Activated T-helper 17 cell treated with anti-CD3 and anti-CD28 coated beads, Interleukin-2, amount 50 U/mL, for 72 hours (primary cell): Measurements from ENCODE around the gene PHACTR1. TPM values are rescaled to one million over a fixed set of nuclear protein-coding genes. Genes with fewer than 3 reads are reported as not detected.
"Not testable (repeated sequence)": the region's sequence is repeated elsewhere in the genome, so short reads cannot be mapped to it uniquely, and the experiment has no call there.

Experiments used
- ATAC-seq: fragments of 150-1000 bp; cut with Tn5 transposase; replicated peaks from 2 replicates; pipeline ENCODE4 v1.10.0; 2021; ENCODE audit warnings: mild to moderate bottlenecking, moderate library complexity
- H3K27ac Mint-ChIP-seq: one replicate; pipeline ENCODE4 v1.8.0; 2022; ENCODE audit warnings: mixed read lengths
- H3K27me3 Mint-ChIP-seq: one replicate; pipeline ENCODE4 v1.8.0; 2022; ENCODE audit warnings: mixed read lengths
- H3K36me3 Mint-ChIP-seq: one replicate; pipeline ENCODE4 v1.8.0; 2022; ENCODE audit warnings: low read depth, mild to moderate bottlenecking, mixed read lengths
- H3K4me1 Mint-ChIP-seq: one replicate; pipeline ENCODE4 v1.8.0; 2022; ENCODE audit warnings: mixed read lengths
- H3K4me3 Mint-ChIP-seq: one replicate; pipeline ENCODE4 v1.8.0; 2022; ENCODE audit warnings: mild to moderate bottlenecking, mixed read lengths
- H3K9me3 Mint-ChIP-seq: one replicate; pipeline ENCODE4 v1.8.0; 2022; ENCODE audit warnings: mixed read lengths
- total RNA-seq, 2 donors: library from RNA; stranded (reverse); gene quantifications; one replicate each; pipeline ENCODE4 v1.2.3, GENCODE V29; 2022

Gene PHACTR1
- total RNA-seq, 2 donors from 2014 or later = 0.05 to 1.5 TPM

DNA sequence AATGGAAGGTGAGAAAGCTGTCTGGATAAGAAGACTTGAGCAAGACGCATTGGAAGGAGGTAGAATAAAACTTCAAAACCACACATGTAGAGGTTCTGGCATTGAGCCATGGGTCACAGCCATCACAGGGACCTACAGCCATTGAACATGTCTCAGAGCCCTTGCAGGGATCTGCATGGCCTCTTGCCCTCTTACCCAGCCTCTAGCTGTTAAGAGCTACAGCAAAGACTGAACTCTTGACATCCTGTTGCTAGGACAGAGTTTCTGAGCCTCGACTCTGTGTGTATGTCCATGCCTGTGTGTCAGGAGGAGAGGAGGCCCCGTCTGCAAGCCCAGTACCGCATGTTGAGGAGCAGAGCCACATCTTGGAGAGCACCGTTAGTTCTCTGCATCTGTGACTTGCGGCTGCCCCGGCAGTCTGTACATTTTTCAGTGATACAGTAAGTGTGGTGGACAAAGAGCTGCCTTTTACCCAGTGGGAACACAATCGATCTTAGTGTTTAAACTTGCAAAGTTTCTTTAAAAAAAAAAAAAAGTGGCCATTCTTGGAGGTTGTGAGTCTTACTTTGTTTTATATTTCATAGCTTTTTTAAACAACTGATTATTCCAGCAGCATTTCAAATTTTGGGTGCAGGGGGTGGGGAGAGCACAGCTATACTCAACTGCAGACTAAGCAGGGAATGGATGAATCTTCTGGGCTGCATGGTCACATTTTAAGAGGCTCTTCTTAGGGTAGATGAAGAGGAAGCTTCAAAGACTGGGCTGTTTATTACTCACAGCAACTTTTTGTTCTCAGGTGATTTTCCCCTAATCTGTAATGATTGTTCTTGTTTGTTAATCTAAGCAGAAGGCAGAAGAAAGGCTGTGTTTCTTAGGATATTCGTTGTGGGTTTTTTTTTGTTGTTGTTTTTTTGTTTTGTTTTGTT is 523.2 kb downstream of the PHACTR1 start:
- Mint-ChIP-seq H3K27me3 (peaks cover 18% of the 10 kb centered on the region), H3K4me1 (peaks cover 5% of the 10 kb centered on the region), H3K27ac (no peak overlapping the region), H3K36me3 (no peaks in the 10 kb centered on the region), H3K9me3 (peaks cover 5% of the 10 kb centered on the region), H3K4me3 (no peak overlapping the region)
- no peak for ATAC-seq

DNA sequence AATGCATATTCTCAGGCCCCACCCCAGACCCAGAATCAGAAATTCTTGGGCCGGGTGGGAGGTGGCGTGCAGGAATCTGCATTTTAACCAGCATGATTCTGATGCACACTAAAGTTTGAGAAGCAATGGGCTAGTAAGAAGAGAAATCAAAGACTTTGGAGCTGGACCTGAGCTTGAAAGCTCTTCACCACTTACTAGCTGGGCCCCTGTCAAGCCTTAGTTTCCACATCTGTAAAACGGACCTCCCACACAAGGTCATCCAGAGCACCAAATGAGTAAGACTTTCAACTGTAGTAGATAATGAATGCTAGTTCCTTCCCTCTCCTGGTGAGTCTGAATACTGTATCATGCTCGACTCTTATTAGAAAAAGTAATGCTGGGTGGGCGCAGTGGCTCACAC is 524.8 kb downstream of the PHACTR1 start:
- Mint-ChIP-seq H3K4me1 (peaks cover 5% of the 10 kb centered on the region), H3K27me3 (peaks cover 23% of the 10 kb centered on the region), H3K27ac (no peak overlapping the region), H3K36me3 (no peaks in the 10 kb centered on the region), H3K4me3 (no peak overlapping the region), H3K9me3 (peaks cover 5% of the 10 kb centered on the region)
- ATAC-seq = no peak

DNA sequence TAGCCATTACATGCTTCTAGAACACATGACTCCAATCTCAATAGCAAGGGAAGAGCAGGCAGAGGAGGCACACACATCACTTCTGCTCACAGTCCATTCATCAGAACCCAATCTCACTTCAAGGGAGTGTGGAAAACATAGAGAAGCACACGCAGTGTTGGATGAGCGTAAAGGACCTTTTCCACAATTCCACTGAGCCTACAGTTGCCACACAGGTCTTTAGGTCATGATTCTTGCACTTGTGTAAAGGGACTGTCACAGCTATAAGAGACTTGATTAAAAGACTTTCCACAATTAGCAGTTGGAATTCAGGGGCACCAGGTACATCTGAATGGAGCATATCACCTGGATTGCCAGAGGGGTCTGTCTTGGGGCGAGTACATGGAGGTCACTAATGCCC is 525.6 kb downstream of the PHACTR1 start:
- Mint-ChIP-seq H3K4me1 (peaks cover 5% of the 10 kb centered on the region), H3K9me3 (peaks cover 5% of the 10 kb centered on the region)
- ATAC-seq = no peak

DNA sequence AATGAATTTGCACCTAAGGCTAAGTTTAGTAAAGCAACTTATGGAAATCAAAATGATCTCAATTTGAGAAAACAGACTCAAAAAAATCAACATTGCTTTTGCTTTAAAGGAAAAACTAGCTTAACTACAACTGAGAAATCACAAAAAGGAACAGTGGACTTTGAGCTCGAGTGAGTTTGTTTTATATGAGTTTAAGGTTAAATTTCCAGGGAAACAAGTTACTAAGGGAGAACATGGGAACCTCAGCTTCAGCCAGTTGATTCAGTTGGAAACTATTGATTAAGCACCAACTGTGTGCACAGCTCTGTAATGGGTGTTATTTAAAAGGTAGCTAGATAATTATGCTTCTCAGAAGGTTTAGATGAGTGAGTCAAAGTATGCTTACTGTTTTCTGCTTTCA is 526.0 kb downstream of the PHACTR1 start:
- H3K9me3 Mint-ChIP-seq = peaks cover 5% of the 10 kb centered on the region
- no peak overlapping the region for H3K27ac Mint-ChIP-seq
- ATAC-seq = no peak
- peaks cover 19% of the 10 kb centered on the region for H3K27me3 Mint-ChIP-seq
- no peaks in the 10 kb centered on the region for H3K36me3 Mint-ChIP-seq
- H3K4me1 Mint-ChIP-seq = peaks cover 5% of the 10 kb centered on the region
- H3K4me3 Mint-ChIP-seq = no peak overlapping the region

More for the DNA sequence above, 525.6 kb downstream of the PHACTR1 start:
- peaks cover 19% of the 10 kb centered on the region for H3K27me3 Mint-ChIP-seq
- H3K4me3 Mint-ChIP-seq = no peak overlapping the region
- no peak overlapping the region for H3K27ac Mint-ChIP-seq
- H3K36me3 Mint-ChIP-seq = no peaks in the 10 kb centered on the region

DNA sequence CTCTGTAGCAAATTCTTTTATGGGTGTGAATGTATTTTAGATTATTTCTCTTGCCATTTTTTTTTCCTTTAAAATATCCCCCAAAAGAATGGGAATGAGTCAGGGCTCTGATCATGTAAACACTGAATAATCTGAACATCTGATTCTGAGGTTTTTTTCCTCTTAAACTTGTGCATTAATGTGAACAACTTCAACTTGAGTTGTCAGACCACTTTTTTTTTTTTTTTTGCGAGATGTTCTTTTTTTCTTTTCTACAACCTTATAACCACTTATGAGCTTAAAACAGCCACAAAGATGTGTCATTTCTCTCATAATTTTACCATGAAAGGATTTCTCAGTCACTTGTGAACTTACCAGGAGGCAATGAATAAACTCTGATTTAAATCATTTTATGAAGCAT is 526.5 kb downstream of the PHACTR1 start:
- H3K4me3 Mint-ChIP-seq = no peak overlapping the region
- no peaks in the 10 kb centered on the region for H3K36me3 Mint-ChIP-seq
- H3K9me3 Mint-ChIP-seq = peaks cover 5% of the 10 kb centered on the region
- no peak overlapping the region for H3K27ac Mint-ChIP-seq
- no peak for ATAC-seq
- peaks cover 5% of the 10 kb centered on the region for H3K4me1 Mint-ChIP-seq
- H3K27me3 Mint-ChIP-seq = peaks cover 19% of the 10 kb centered on the region

DNA sequence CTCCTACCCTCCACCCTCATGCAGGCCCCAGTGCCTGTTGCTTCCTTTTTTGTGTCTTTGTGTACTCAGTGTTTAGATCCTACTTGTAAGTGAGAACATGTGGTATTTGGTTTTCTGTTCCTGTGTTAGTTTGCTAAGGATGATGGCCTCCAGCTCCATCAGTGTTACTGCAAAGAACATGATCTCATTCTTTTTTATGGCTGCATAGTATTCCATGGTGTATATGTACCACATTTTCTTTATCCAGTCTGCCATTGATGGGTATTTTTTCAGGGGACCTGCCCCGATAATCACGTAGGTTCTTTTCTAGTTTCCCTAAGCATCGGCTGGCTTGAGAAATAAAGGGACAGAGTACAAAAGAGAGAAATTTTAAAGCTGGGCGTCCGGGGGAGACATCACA is 527.2 kb downstream of the PHACTR1 start:
- H3K27me3 Mint-ChIP-seq = peaks cover 21% of the 10 kb centered on the region
- ATAC-seq, H3K27ac Mint-ChIP-seq, H3K9me3 Mint-ChIP-seq, H3K4me1 Mint-ChIP-seq, H3K36me3 Mint-ChIP-seq, H3K4me3 Mint-ChIP-seq: not testable (repeated sequence)

DNA sequence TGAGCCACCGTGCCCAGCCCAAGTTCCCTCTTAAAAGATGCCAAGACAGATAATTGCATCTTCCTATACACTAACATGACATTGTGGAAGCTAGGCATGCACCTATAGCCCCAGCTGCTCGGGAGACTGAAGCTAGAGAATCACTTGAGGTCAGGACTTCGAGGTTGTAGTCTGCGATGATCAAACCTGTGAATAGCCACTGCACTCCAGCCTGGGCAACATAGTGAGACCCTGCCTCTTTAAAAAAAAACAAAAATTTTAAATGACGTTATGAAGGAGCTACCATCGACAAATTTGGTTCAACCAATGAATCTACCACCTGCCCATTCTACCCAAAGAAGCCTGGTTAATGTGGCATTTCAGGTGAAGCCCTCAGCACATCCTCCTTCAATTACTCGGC is 531.1 kb downstream of the PHACTR1 start:
- no peaks in the 10 kb centered on the region for H3K4me1 Mint-ChIP-seq
- no peak for ATAC-seq

DNA sequence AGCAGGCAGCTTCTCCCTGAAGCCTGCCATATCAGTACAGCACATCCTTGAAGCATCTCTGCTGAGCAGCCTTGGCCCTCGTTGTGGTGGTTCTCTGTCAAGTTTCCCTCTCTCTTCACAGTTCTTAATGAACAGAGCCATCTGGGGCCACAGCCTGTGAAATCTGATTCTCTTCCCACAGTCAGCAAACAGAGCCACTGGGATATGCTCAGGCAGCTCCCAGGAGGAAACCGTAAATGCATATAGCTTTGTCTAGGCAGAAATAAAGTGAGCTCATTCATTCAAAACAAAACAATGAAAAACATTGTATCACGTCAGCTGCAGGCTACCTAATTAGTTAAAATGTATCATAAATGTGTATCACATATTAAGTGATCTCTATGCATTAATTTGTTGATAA is 531.5 kb downstream of the PHACTR1 start:
- ATAC-seq = no peak
- Mint-ChIP-seq H3K9me3 (peaks cover 5% of the 10 kb centered on the region), H3K36me3 (no peaks in the 10 kb centered on the region), H3K27me3 (peaks cover 8% of the 10 kb centered on the region), H3K4me1 (no peaks in the 10 kb centered on the region), H3K27ac (no peak overlapping the region), H3K4me3 (no peak overlapping the region)

More for the DNA sequence above, 531.1 kb downstream of the PHACTR1 start:
- Mint-ChIP-seq H3K36me3 (no peaks in the 10 kb centered on the region), H3K27ac (no peak overlapping the region), H3K4me3 (no peak overlapping the region), H3K9me3 (peaks cover 5% of the 10 kb centered on the region), H3K27me3 (peaks cover 8% of the 10 kb centered on the region)

DNA sequence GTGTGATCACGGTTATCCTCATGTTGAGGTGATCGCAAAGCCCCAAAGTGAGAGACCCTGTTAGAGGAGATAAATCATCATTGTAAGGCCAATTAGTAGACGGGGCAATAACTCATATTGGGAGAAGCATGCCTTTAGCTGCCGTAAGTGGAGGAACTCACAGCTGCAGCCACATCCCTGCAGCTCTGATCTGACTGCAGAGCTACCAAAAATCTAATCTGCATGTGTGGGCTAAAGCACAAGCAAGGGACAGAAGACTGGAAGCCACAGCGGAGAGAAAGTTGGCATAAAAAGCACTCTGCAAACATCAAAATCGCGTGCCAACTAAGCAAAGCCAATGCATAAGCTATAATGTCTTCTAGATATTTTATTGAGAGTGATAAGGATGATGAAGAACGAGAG is 532.0 kb downstream of the PHACTR1 start:
- no peaks in the 10 kb centered on the region for H3K36me3 Mint-ChIP-seq
- no peaks in the 10 kb centered on the region for H3K4me1 Mint-ChIP-seq
- no peak for ATAC-seq
- H3K27me3 Mint-ChIP-seq = peaks cover 8% of the 10 kb centered on the region
- H3K27ac Mint-ChIP-seq = no peak overlapping the region
- no peak overlapping the region for H3K4me3 Mint-ChIP-seq
- peaks cover 5% of the 10 kb centered on the region for H3K9me3 Mint-ChIP-seq

DNA sequence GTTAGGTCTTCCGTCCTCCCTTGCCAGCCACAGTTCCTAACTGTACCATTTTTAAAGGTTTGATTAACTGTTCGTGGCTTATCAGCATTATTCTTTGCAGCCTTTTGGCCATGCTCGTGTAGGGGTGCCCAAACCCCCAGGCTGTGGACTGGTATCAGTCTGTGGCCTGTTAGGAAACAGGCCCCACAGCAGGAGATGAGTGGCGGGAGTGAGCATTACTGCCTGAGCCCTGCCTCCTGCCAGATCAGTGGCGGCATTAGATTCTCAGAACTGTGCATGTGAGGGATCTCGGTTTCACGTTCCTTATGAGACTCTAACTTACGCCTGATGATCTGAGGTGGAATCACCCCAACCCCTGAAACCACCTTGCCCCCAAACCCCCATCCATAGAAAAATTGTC is 532.4 kb downstream of the PHACTR1 start:
- Mint-ChIP-seq H3K36me3 (no peaks in the 10 kb centered on the region), H3K27me3 (peaks cover 8% of the 10 kb centered on the region), H3K4me3 (no peak overlapping the region), H3K9me3 (peaks cover under 1% of the 10 kb centered on the region), H3K4me1 (no peaks in the 10 kb centered on the region), H3K27ac (no peak overlapping the region)
- no peak for ATAC-seq

DNA sequence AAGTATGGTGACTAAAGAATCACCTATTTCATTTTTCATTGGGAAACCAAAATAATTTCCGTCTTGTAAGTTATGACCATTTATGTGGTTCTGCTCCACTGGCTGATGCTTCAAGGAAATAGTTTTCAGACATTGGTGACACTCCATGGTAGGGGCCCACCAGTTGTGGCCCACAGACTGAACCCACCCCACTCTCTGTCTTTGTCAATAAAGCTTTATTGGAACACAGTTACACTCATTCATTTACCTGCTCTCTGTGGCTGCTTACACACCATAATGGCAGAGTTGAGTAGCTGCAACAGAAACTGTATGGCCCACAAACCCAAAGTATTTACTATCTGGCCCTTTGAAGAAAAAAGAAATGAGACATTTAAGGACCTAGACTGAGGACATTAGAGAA is 533.2 kb downstream of the PHACTR1 start:
- Mint-ChIP-seq H3K27ac (no peak overlapping the region), H3K9me3 (no peaks in the 10 kb centered on the region), H3K4me1 (no peaks in the 10 kb centered on the region), H3K4me3 (no peak overlapping the region), H3K36me3 (no peaks in the 10 kb centered on the region), H3K27me3 (peaks cover 8% of the 10 kb centered on the region)
- ATAC-seq = no peak

DNA sequence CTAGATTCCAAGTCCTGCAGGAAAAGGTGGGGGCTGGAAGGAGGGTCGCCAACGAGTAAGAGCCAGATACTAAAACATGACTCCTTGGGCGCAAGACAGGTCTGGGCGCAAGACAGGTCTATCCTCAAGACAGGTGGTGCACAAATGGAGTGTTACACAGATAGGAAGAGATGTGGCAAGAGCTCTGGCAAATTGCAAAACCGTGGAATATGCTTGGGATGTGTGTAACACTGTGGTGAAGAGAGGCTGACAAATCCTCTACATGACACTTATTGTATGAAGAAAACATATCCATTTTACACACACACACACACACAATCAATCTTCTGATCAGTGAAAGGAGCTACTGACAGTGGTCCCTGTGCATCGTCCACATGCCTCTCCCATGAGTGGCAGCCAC is 534.1 kb downstream of the PHACTR1 start:
- H3K9me3 Mint-ChIP-seq = no peaks in the 10 kb centered on the region

DNA sequence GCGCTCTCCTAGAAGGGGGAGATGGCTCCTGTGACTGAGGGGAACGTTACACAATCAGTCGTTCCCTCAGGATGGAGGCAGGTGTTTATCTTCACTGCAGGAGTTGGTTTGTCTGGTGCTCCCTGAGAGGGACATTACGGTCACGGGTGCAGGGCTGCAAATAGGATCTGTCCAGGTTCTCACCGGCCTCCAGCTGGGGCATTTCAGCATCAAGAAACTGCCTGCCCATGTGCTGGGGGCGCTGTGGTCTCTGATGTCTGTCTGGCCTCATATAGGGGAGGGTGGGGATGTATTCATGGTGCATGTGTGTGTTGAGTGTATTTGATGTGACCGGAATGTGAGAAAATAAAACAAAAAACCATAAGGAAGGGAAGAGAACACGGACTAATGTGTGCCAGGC is 534.7 kb downstream of the PHACTR1 start:
- Mint-ChIP-seq H3K4me1 (no peaks in the 10 kb centered on the region), H3K4me3 (no peak overlapping the region), H3K36me3 (no peaks in the 10 kb centered on the region), H3K27me3 (peaks cover 3% of the 10 kb centered on the region), H3K27ac (no peak overlapping the region), H3K9me3 (peaks cover under 1% of the 10 kb centered on the region)
- no peak for ATAC-seq

More for the DNA sequence above, 534.1 kb downstream of the PHACTR1 start:
- H3K4me3 Mint-ChIP-seq = no peak overlapping the region
- no peaks in the 10 kb centered on the region for H3K36me3 Mint-ChIP-seq
- ATAC-seq = no peak
- H3K27me3 Mint-ChIP-seq = peaks cover 5% of the 10 kb centered on the region
- no peak overlapping the region for H3K27ac Mint-ChIP-seq
- H3K4me1 Mint-ChIP-seq = no peaks in the 10 kb centered on the region

DNA sequence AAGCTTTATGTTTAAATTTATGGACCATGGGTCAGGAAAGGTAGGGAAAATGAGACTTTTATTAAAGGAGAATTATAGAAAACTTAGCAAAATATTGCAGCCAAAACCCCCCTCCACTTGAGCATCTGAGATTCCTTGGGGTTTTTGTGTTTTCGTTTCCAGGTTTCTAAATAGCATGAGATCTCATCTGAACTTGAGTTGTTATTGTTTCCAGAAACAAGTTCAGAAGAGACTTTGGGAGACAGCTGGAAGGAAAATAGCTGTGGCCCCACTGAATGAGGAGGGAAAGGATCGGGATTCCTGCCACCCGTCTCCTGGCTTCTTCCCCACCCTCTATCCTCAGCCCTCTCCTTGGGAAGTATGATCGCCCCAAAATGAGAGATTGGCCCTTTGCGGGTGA is 536.2 kb downstream of the PHACTR1 start:
- H3K9me3 Mint-ChIP-seq = peaks cover 7% of the 10 kb centered on the region
- H3K36me3 Mint-ChIP-seq = no peaks in the 10 kb centered on the region
- no peaks in the 10 kb centered on the region for H3K4me1 Mint-ChIP-seq
- H3K4me3 Mint-ChIP-seq = no peak overlapping the region
- ATAC-seq = no peak
- peaks cover 3% of the 10 kb centered on the region for H3K27me3 Mint-ChIP-seq
- no peak overlapping the region for H3K27ac Mint-ChIP-seq

DNA sequence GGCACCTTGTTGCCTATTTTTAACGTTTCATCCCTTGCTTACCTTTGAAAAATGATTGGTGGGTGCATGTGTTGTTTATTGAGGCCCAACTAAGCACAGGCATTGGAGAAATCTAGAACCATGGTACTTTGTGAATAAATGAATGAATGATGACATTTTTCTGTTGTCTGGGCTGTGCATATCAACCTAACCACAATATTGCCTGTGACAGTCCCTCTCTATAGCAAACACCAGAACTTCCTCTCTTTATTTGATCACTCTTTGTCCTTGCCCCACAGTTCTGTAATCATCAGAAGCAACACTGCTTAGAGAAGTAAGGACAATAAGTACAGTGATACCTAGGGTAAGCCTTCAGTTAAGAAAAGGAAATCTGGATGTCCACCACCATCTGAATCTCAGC is 536.7 kb downstream of the PHACTR1 start:
- H3K27ac Mint-ChIP-seq = no peak overlapping the region

More for the DNA sequence above, 536.7 kb downstream of the PHACTR1 start:
- no peaks in the 10 kb centered on the region for H3K36me3 Mint-ChIP-seq
- H3K4me1 Mint-ChIP-seq = no peaks in the 10 kb centered on the region
- H3K27me3 Mint-ChIP-seq = peaks cover 3% of the 10 kb centered on the region
- no peak for ATAC-seq
- H3K9me3 Mint-ChIP-seq = peaks cover 7% of the 10 kb centered on the region
- no peak overlapping the region for H3K4me3 Mint-ChIP-seq
